HCT116 (cell line): ENCODE data around the gene PELI3.

Experiments used
- ATF3 ChIP-seq: IDR thresholded peaks from 2 replicates; pipeline ENCODE4 v1.6.1; 2012
- CEBPB ChIP-seq: IDR thresholded peaks from 2 replicates; pipeline ENCODE4 v1.6.1; 2012; ENCODE audit warnings: low read depth
- CTCF ChIP-seq, 3 experiments: fragments of 200-600 bp in 1 of 3; sonication (generic) in 1 of 3; IDR thresholded peaks in 2 of 3; conservative IDR thresholded peaks in 1 of 3; 2 replicates each; pipeline ENCODE4 v1.5.1; 2012 to 2017; ENCODE audit warnings: low read depth in 2 of 3, low read length in 2 of 3, antibody characterized with exemption in 1 of 3, borderline replicate concordance in 1 of 3, control low read depth in 1 of 3, mild to moderate bottlenecking in 1 of 3, mixed read lengths in 1 of 3, mixed run types in 1 of 3, moderate library complexity in 1 of 3; ENCODE audit not compliant: insufficient read depth in 1 of 3
- EZH2phosphoT487 ChIP-seq: fragments of 200-600 bp; IDR thresholded peaks from 2 replicates; pipeline ENCODE4 v1.6.1; 2018; ENCODE audit warnings: antibody characterized with exemption, borderline replicate concordance
- MAX ChIP-seq: IDR thresholded peaks from 2 replicates; pipeline ENCODE4 v1.6.1; 2012
- POLR2A ChIP-seq: IDR thresholded peaks from 2 replicates; pipeline ENCODE4 v1.7.0; 2011; ENCODE audit warnings: borderline replicate concordance; ENCODE audit not compliant: insufficient read depth, insufficient read length; ENCODE audit errors: extremely low read depth
- POLR2AphosphoS5 ChIP-seq: IDR thresholded peaks from 2 replicates; pipeline ENCODE4 v1.6.1; 2011; ENCODE audit warnings: mild to moderate bottlenecking, low read depth, low read length, moderate library complexity
- REST ChIP-seq: IDR thresholded peaks from 2 replicates; pipeline ENCODE4 v1.6.1; 2012; ENCODE audit warnings: low read depth
- SIN3A ChIP-seq: IDR thresholded peaks from 2 replicates; pipeline ENCODE4 v1.6.1; 2012; ENCODE audit warnings: low read depth

GRCh38 chr11:66428933-66429332, 37.8 kb upstream of the PELI3 start:
- TF ChIP-seq CTCF (IDR thresholded peaks at IDR 0.05 in 2 of 3, conservative IDR thresholded peaks at IDR 0.05 in 1 of 3; ENCODE audit: borderline replicate concordance in 1 of 3, insufficient read depth in 1 of 3, low read depth in 2 of 3, low read length in 2 of 3): no peak
- no peak for TF ChIP-seq EZH2phosphoT487
- TF ChIP-seq POLR2AphosphoS5: no peak
- TF ChIP-seq REST: no peak
- TF ChIP-seq POLR2A: no peak
- TF ChIP-seq MAX: no peak
- TF ChIP-seq CEBPB: no peak
- no peak for TF ChIP-seq ATF3
- TF ChIP-seq SIN3A: no peak
